Mesendoderm (in vitro differentiated cells): ENCODE results near the gene DENND4C.
"Not testable (repeated sequence)": the region's sequence is repeated elsewhere in the genome, so short reads cannot be mapped to it uniquely, and the experiment has no call there.

ENCODE experiments used
- DNase-seq: peaks from one replicate; pipeline ENCODE4 v3.0.0; 2013
- H2AK5ac ChIP-seq: 2 replicates; pipeline ENCODE4 v1.6.1; 2013; ENCODE audit warnings: low read length, inconsistent platforms
- H2BK120ac ChIP-seq: 2 replicates; pipeline ENCODE4 v1.6.1; 2013; ENCODE audit warnings: low read depth, mild to moderate bottlenecking, low read length, moderate library complexity, mixed read lengths
- H2BK15ac ChIP-seq: replicated peaks from 2 replicates; pipeline ENCODE4 v1.6.1; 2013; ENCODE audit warnings: low read depth, mild to moderate bottlenecking, moderate library complexity
- H2BK5ac ChIP-seq: 2 replicates; pipeline ENCODE4 v1.6.1; 2013; ENCODE audit warnings: low read length, inconsistent platforms
- H3K18ac ChIP-seq: 2 replicates; pipeline ENCODE4 v1.6.1; 2013; ENCODE audit warnings: mild to moderate bottlenecking, low read length, mixed read lengths
- H3K23ac ChIP-seq: one replicate; pipeline ENCODE4 v1.6.1; 2013; ENCODE audit warnings: low read length
- H3K27ac ChIP-seq: 2 replicates; pipeline ENCODE4 v1.5.1; 2013; ENCODE audit warnings: low read depth, mild to moderate bottlenecking, inconsistent platforms, low read length, moderate library complexity
- H3K27me3 ChIP-seq: 2 replicates; pipeline ENCODE4 v1.6.1; 2013; ENCODE audit warnings: low read length, control low read depth, mild to moderate bottlenecking, inconsistent platforms; ENCODE audit not compliant: insufficient read depth, poor library complexity
- H3K36me3 ChIP-seq: 2 replicates; pipeline ENCODE4 v1.6.1; 2013; ENCODE audit warnings: low read length, inconsistent platforms; ENCODE audit not compliant: control insufficient read depth, insufficient read depth
- H3K4ac ChIP-seq: one replicate; pipeline ENCODE4 v1.6.1; 2013; ENCODE audit warnings: low read depth, mild to moderate bottlenecking, low read length, moderate library complexity
- H3K4me1 ChIP-seq: 2 replicates; pipeline ENCODE4 v1.6.1; 2013; ENCODE audit warnings: low read depth, low read length, inconsistent platforms; ENCODE audit not compliant: control insufficient read depth
- H3K4me2 ChIP-seq: 2 replicates; pipeline ENCODE4 v1.6.1; 2013; ENCODE audit warnings: low read length
- H3K4me3 ChIP-seq: 2 replicates; pipeline ENCODE4 v1.5.1; 2013; ENCODE audit warnings: mild to moderate bottlenecking, low read length
- H3K56ac ChIP-seq: one replicate; pipeline ENCODE4 v1.6.1; 2013; ENCODE audit warnings: low read length
- H3K79me1 ChIP-seq: 2 replicates; pipeline ENCODE4 v1.6.1; 2013; ENCODE audit warnings: low read length, inconsistent platforms
- H3K79me2 ChIP-seq: 2 replicates; pipeline ENCODE4 v1.6.1; 2013; ENCODE audit warnings: mild to moderate bottlenecking, low read length; ENCODE audit not compliant: control insufficient read depth, insufficient read depth
- H3K9ac ChIP-seq: 2 replicates; pipeline ENCODE4 v1.6.1; 2013; ENCODE audit warnings: low read length, inconsistent platforms
- H4K5ac ChIP-seq: one replicate; pipeline ENCODE4 v1.6.1; 2013; ENCODE audit warnings: low read length
- H4K8ac ChIP-seq: one replicate; pipeline ENCODE4 v1.6.1; 2013; ENCODE audit warnings: low read depth, mild to moderate bottlenecking, control low read depth, low read length, moderate library complexity
- WGBS: extraction: QIAGEN DNeasy Blood & Tissue Kit; methylation state at CpG from one replicate; pipeline ENCODE4 v1.1.7; 2013; ENCODE audit warnings: low lambda C conversion rate, missing lambda C conversion rate; ENCODE audit not compliant: insufficient coverage; ENCODE audit errors: extremely low coverage; 5-methylcytosine and 5-hydroxymethylcytosine counted together

DENND4C gene

DNA sequence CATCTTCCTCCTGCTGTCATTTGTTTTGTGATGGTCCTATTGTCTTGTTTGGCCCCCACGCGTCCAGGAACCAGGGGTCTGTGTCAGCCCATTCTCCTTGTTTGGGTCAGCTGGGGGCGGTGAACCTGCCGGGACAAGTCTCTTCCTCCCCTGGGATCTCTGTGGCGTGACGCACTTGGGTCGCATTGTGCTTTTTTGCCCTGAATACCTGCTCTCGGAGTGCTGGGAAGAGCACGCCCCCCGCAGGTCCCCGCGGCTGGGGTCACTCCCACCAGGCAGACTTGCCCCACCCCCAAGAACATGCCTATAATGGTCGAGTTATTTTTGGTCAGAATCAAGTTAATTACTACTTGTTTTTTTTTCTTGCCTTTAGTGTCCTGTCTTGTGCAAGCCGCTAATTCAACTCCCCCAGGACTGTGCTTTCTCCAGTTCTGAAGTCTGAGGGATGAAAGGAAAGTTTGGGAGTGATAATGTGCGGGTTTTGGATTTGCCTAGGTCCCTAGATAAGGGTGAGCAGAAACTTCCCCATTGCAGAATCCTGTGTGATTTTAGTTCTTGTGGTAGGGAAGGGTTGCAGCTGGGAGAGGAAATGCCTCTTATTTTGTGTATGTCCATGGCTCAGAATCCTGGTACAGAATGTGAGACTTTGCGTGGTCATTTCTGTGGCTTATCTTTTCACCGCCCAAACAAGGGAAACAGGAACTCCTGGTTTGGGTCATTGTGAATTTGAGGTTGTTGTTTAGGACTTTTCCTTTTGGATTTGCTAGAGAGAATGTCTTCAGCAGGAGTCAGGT lies 179.1 kb downstream of the DENND4C start:
- Histone ChIP-seq H3K56ac (peak overlapping the region; percentile 92), H3K79me2 (no peaks in the 10 kb centered on the region), H3K27ac (no peak overlapping the region), H2AK5ac (no peak overlapping the region), H3K4me1 (peaks cover 5% of the 10 kb centered on the region), H3K27me3 (no peaks in the 10 kb centered on the region), H3K18ac (no peak overlapping the region), H3K4ac (no peak overlapping the region), H3K36me3 (no peaks in the 10 kb centered on the region), H3K9ac (peak overlapping the region; percentile 78), H3K23ac (peak overlapping the region; percentile 34), H2BK5ac (no peak overlapping the region), H3K4me3 (peak overlapping the region; percentile 71), H4K8ac (no peak overlapping the region), H3K79me1 (no peaks in the 10 kb centered on the region), H3K4me2 (peak overlapping the region; percentile 97), H2BK15ac (no peak overlapping the region), H2BK120ac (no peak overlapping the region), H4K5ac (no peak overlapping the region)
- WGBS = no CpG with 5 or more reads among the region's 17 CpGs
- DNase-seq = peak; percentile 73

GRCh38 chr9:19410195-19410503 lies 179.7 kb downstream of the DENND4C start:
- Histone ChIP-seq H4K5ac (no peak overlapping the region), H3K79me1 (no peaks in the 10 kb centered on the region), H3K56ac (peak overlapping the region; percentile 69), H3K4me3 (no peak overlapping the region), H2AK5ac (no peak overlapping the region), H3K36me3 (no peaks in the 10 kb centered on the region), H3K18ac (no peak overlapping the region), H2BK15ac (no peak overlapping the region), H3K4me1 (peaks cover 5% of the 10 kb centered on the region), H3K27ac (no peak overlapping the region), H3K4ac (no peak overlapping the region), H3K79me2 (no peaks in the 10 kb centered on the region), H3K9ac (no peak overlapping the region), H3K23ac (no peak overlapping the region), H4K8ac (no peak overlapping the region), H3K27me3 (no peaks in the 10 kb centered on the region), H2BK5ac (no peak overlapping the region), H3K4me2 (no peak overlapping the region), H2BK120ac (no peak overlapping the region)
- no CpG with 5 or more reads among the region's 2 CpGs for WGBS
- no peak for DNase-seq

- H3K4me3 ChIP-seq = no peak overlapping the region
- no peak overlapping the region for H2AK5ac ChIP-seq
- H3K4me1 ChIP-seq = peaks cover 5% of the 10 kb centered on the region
- no peak overlapping the region for H3K27ac ChIP-seq
- no peak for DNase-seq
- no peak overlapping the region for H3K4me2 ChIP-seq
- H3K56ac ChIP-seq = no peak overlapping the region
- no peak overlapping the region for H2BK120ac ChIP-seq
- no peak overlapping the region for H3K18ac ChIP-seq
- no peak overlapping the region for H4K5ac ChIP-seq
- no peaks in the 10 kb centered on the region for H3K79me2 ChIP-seq
- H3K23ac ChIP-seq = no peak overlapping the region
- no peaks in the 10 kb centered on the region for H3K79me1 ChIP-seq
- H3K4ac ChIP-seq = no peak overlapping the region
- no peak overlapping the region for H3K9ac ChIP-seq
- no peaks in the 10 kb centered on the region for H3K27me3 ChIP-seq
- H2BK5ac ChIP-seq = no peak overlapping the region
- WGBS = no CpG with 5 or more reads among the region's 2 CpGs
- H4K8ac ChIP-seq = no peak overlapping the region
- no peak overlapping the region for H2BK15ac ChIP-seq
- no peaks in the 10 kb centered on the region for H3K36me3 ChIP-seq
Measured at GRCh38 chr9:19410594-19410993, 180.1 kb downstream of the DENND4C start.

GRCh38 chr9:19411316-19411715 lies 180.8 kb downstream of the DENND4C start:
- Histone ChIP-seq H3K56ac (no peak overlapping the region), H3K4me3 (no peak overlapping the region), H3K4me1 (peaks cover 5% of the 10 kb centered on the region), H3K27me3 (no peaks in the 10 kb centered on the region), H3K79me2 (no peaks in the 10 kb centered on the region), H3K79me1 (no peaks in the 10 kb centered on the region), H2AK5ac (no peak overlapping the region), H4K5ac (no peak overlapping the region), H3K36me3 (no peaks in the 10 kb centered on the region), H3K27ac (no peak overlapping the region), H4K8ac (no peak overlapping the region), H3K23ac (no peak overlapping the region), H3K18ac (no peak overlapping the region), H2BK15ac (no peak overlapping the region), H3K9ac (no peak overlapping the region), H3K4me2 (no peak overlapping the region), H3K4ac (no peak overlapping the region), H2BK5ac (no peak overlapping the region), H2BK120ac (no peak overlapping the region)
- whole genome bisulfite sequencing = no CpG with 5 or more reads among the region's 8 CpGs
- no peak for DNase-seq

- no CpG with 5 or more reads among the region's 3 CpGs for WGBS
- H2BK5ac ChIP-seq, H2AK5ac ChIP-seq, H4K5ac ChIP-seq, H3K36me3 ChIP-seq, H3K27me3 ChIP-seq, H2BK120ac ChIP-seq, H3K18ac ChIP-seq, H3K79me2 ChIP-seq, H2BK15ac ChIP-seq, H3K79me1 ChIP-seq, H3K4me3 ChIP-seq, H3K4me2 ChIP-seq, H4K8ac ChIP-seq, H3K27ac ChIP-seq, H3K56ac ChIP-seq, H3K4ac ChIP-seq, H3K9ac ChIP-seq, H3K23ac ChIP-seq, H3K4me1 ChIP-seq: not testable (repeated sequence)
- peak; percentile 44 for DNase-seq
Measured at GRCh38 chr9:19413456-19413855, 183.0 kb downstream of the DENND4C start.

DNA sequence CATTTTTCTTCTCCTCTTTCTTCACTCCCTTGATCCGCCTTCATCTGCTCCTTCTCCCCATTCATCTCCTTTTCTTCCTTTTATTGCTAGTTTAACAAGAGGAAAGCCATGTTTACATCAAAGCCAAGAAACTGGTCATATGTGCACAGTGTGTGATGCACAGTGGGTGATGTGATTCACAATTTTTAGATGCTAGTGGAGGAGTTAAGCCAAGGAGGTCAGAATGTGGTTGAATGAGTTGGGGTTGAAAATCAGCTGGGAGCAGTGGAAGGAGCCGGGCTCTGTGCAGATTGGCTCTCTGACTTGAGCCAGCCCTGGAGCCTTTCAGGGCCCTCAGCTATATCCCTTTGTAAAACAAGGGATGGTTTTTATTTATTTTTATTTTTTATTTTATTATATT lies 185.7 kb downstream of the DENND4C start:
- H3K23ac ChIP-seq = no peak overlapping the region
- no CpG with 5 or more reads among the region's 2 CpGs for WGBS
- no peak overlapping the region for H3K4me3 ChIP-seq
- H3K4me1 ChIP-seq = no peaks in the 10 kb centered on the region
- H3K56ac ChIP-seq = no peak overlapping the region
- H2AK5ac ChIP-seq = no peak overlapping the region
- DNase-seq = no peak
- H3K27me3 ChIP-seq = no peaks in the 10 kb centered on the region
- H3K18ac ChIP-seq = no peak overlapping the region
- H3K9ac ChIP-seq = no peak overlapping the region
- no peak overlapping the region for H2BK15ac ChIP-seq
- H3K27ac ChIP-seq = no peak overlapping the region
- H3K4me2 ChIP-seq = no peak overlapping the region
- no peak overlapping the region for H4K8ac ChIP-seq
- H2BK120ac ChIP-seq = no peak overlapping the region
- H3K79me2 ChIP-seq = no peaks in the 10 kb centered on the region
- no peaks in the 10 kb centered on the region for H3K79me1 ChIP-seq
- H4K5ac ChIP-seq = no peak overlapping the region
- no peak overlapping the region for H2BK5ac ChIP-seq
- no peaks in the 10 kb centered on the region for H3K36me3 ChIP-seq
- H3K4ac ChIP-seq = no peak overlapping the region
